ENCODE data around the gene WSCD2. TPM values are rescaled to one million over a fixed set of nuclear protein-coding genes. Genes with fewer than 3 reads are reported as not detected.

WSCD2 gene
- total RNA-seq, 2 donors from 2014 or later = 0.26 to 1.3 TPM

DNA sequence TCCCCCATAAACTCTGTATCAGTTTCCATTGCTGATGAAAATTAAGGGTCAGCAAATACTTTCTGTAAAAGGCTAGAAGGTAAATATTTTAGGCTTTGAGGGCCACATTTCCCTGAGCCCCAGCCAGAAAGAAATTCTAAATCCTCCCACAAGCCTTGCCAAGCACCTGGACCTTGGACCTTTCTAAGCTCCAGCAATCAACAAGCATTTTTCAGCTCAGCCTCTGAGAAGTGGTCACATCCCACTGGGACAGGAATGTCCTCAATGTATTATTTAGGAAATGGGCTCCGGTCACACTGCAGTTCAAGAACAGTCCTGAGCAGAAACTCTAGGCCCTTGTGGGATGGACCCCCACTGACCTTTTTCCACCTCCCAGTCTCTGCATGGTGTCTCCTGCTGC, 55.9 kb downstream of the WSCD2 start:
- ATAC-seq = no peak
- DNase-seq = no peak
- no peaks in the 10 kb centered on the region for H3K4me1 ChIP-seq
- TF ChIP-seq POLR2A (IDR thresholded peaks at IDR 0.05) = no peak
- TF ChIP-seq, protein P1, sequence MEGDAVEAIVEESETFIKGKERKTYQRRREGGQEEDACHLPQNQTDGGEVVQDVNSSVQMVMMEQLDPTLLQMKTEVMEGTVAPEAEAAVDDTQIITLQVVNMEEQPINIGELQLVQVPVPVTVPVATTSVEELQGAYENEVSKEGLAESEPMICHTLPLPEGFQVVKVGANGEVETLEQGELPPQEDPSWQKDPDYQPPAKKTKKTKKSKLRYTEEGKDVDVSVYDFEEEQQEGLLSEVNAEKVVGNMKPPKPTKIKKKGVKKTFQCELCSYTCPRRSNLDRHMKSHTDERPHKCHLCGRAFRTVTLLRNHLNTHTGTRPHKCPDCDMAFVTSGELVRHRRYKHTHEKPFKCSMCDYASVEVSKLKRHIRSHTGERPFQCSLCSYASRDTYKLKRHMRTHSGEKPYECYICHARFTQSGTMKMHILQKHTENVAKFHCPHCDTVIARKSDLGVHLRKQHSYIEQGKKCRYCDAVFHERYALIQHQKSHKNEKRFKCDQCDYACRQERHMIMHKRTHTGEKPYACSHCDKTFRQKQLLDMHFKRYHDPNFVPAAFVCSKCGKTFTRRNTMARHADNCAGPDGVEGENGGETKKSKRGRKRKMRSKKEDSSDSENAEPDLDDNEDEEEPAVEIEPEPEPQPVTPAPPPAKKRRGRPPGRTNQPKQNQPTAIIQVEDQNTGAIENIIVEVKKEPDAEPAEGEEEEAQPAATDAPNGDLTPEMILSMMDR (IDR thresholded peaks at IDR 0.05) = no peak
- H3K9me3 ChIP-seq = no peaks in the 10 kb centered on the region
- WGBS, 2 donors = 100% methylated on average over 1 of the region's 1 CpG; no CpG with 5 or more reads in 1 of the 2 donors
- no peak overlapping the region for H3K4me3 ChIP-seq
- H3K27ac ChIP-seq = no peak overlapping the region
- intact Hi-C loops (cut with DNase I) = no loop called here
- H3K27me3 ChIP-seq = no peaks in the 10 kb centered on the region
- no peaks in the 10 kb centered on the region for H3K36me3 ChIP-seq (replicated peaks in 1 of 2; ENCODE audit: insufficient read depth in 1 of 2, low read depth in 2 of 2)

DNA sequence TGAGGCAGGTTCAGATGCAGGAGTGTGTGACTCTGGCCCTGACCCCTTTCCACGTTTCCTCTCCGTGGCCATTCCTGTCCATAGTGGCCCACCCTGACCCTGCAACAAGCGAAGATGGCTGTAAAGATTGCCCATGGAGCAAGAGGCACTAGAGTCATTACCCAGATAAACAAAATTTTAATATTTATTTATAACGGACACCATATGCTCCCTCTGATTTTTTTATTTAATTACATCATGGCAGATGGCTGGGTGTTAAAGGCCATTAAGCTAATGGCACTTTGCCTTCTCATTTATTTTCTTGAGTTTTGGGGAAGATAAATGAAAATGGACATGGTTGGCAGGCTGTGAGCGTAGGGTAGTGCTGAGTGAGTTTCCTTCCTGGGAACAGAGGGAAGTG, 58.7 kb downstream of the WSCD2 start:
- Histone ChIP-seq H3K27ac (no peak overlapping the region), H3K27me3 (no peaks in the 10 kb centered on the region), H3K36me3 (replicated peaks in 1 of 2; ENCODE audit: insufficient read depth in 1 of 2, low read depth in 2 of 2) (no peaks in the 10 kb centered on the region), H3K9me3 (no peaks in the 10 kb centered on the region), H3K4me1 (no peaks in the 10 kb centered on the region), H3K4me3 (no peak overlapping the region)
- no peak for DNase-seq
- WGBS, 2 donors = 57 to 62% methylated on average over 5 of the region's 5 CpGs
- TF ChIP-seq, protein P1 (IDR thresholded peaks at IDR 0.05) = no peak
- no peak for TF ChIP-seq POLR2A (IDR thresholded peaks at IDR 0.05)
- intact Hi-C loops (cut with DNase I) = no loop called here
- ATAC-seq = no peak

DNA sequence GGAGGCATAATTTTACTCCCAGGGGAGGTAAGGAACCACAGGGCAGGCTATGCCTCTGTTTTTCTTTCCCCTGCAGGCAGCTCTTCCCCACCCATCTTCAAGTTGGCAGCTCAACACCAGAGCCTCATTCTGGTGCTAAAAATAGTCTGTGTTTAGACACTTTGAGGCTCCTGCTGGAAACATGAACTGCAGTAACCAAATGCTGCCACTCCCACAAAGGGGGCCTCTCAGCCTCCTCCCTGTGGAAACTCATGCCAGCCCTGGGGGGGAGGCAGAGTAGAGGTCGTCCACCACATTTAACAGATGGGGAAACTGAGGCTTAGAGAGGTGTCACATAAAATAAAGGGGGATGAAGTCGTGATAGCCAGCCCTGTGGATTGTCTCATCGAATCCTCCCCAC, 61.4 kb downstream of the WSCD2 start:
- TF ChIP-seq, protein P1 (IDR thresholded peaks at IDR 0.05) = no peak
- TF ChIP-seq POLR2A (IDR thresholded peaks at IDR 0.05) = no peak
- no peak for DNase-seq
- H3K9me3 ChIP-seq = no peaks in the 10 kb centered on the region
- no peak overlapping the region for H3K27ac ChIP-seq
- no peak for ATAC-seq
- no peaks in the 10 kb centered on the region for H3K4me1 ChIP-seq
- intact Hi-C loops (cut with DNase I) = no loop called here
- no peak overlapping the region for H3K4me3 ChIP-seq
- no peaks in the 10 kb centered on the region for H3K27me3 ChIP-seq
- WGBS, 2 donors = 24 to 28% methylated on average over 3 of the region's 3 CpGs
- H3K36me3 ChIP-seq (replicated peaks in 1 of 2; ENCODE audit: insufficient read depth in 1 of 2, low read depth in 2 of 2) = no peaks in the 10 kb centered on the region

DNA sequence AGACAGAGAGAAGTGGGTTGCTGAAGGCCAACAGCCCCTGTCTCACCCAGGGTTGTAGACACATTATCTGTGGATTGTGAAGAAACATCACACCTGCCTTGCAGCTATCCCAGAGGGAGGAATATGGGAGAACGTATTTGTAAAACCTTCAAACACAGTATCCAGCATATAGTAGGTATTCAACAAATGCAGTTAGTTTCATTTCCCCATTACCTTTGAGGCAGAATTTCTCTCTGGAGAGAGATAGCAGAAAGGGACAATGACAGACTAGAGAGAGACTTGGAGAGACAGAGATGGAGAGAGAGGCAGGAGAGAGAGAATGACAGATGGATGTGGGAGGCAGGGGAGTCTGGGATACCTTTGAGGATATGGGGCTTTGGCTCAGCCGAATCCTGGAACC, 62.0 kb downstream of the WSCD2 start:
- intact Hi-C loops (cut with DNase I) = no loop called here
- 36 to 54% methylated on average over 2 of the region's 2 CpGs for WGBS, 2 donors

DNA sequence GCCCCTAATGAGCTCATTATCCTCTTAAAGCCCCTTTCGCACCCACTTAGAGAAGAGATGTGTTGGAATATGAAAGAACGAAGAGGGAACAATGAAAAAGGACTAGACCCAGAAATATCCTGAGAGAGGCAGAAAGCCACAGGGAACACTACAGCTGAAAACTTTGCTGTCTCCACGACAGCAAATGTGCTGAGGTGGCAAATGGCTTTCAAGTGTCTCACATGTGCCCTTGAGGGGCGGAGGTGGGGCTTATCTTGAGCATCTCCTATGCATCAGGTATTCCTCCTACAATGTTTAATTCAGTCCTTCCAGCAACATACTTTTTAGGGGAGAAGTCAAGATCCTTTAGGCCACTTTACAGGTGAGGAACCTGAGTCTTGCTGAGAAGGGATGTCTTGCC, 62.9 kb downstream of the WSCD2 start:
- no peak for ATAC-seq

More for the DNA sequence above, 62.0 kb downstream of the WSCD2 start:
- no peak for DNase-seq
- Histone ChIP-seq H3K27me3 (no peaks in the 10 kb centered on the region), H3K36me3 (replicated peaks in 1 of 2; ENCODE audit: insufficient read depth in 1 of 2, low read depth in 2 of 2) (no peaks in the 10 kb centered on the region), H3K4me1 (no peaks in the 10 kb centered on the region), H3K4me3 (no peak overlapping the region), H3K27ac (no peak overlapping the region), H3K9me3 (no peaks in the 10 kb centered on the region)
- TF ChIP-seq, protein P1 (IDR thresholded peaks at IDR 0.05) = no peak
- TF ChIP-seq POLR2A (IDR thresholded peaks at IDR 0.05) = no peak
- ATAC-seq = no peak

More for the DNA sequence above, 62.9 kb downstream of the WSCD2 start:
- Histone ChIP-seq H3K27ac (no peak overlapping the region), H3K9me3 (no peaks in the 10 kb centered on the region), H3K4me3 (no peak overlapping the region), H3K27me3 (no peaks in the 10 kb centered on the region), H3K36me3 (replicated peaks in 1 of 2; ENCODE audit: insufficient read depth in 1 of 2, low read depth in 2 of 2) (no peaks in the 10 kb centered on the region), H3K4me1 (no peaks in the 10 kb centered on the region)
- no peak for DNase-seq
- no peak for TF ChIP-seq POLR2A (IDR thresholded peaks at IDR 0.05)
- TF ChIP-seq, protein P1 (IDR thresholded peaks at IDR 0.05) = no peak
- intact Hi-C loops (cut with DNase I) = no loop called here
- WGBS, 2 donors = 28 to 40% methylated on average over 4 of the region's 4 CpGs

Data from body of pancreas (tissue), 4 donors.